Calu3 (cell line): ENCODE data around the gene STK32A. TPM values are rescaled to one million over a fixed set of nuclear protein-coding genes. Genes with fewer than 3 reads are reported as not detected.
"Not testable (repeated sequence)": the region's sequence is repeated elsewhere in the genome, so short reads cannot be mapped to it uniquely, and the experiment has no call there.

ENCODE experiments used
- BruUV-seq: library from RNA; stranded (reverse); fragments of 400-500 nt; replicated peaks from 2 replicates; lab custom pipeline; 2021; lab: Mats Ljungman, UMichigan
- CTCF ChIA-PET: fragments of 300-600 bp; sonication (Branson Sonifier 250); formaldehyde crosslinking; loops from one replicate; lab custom pipeline; 2022; ENCODE audit warnings: antibody characterized with exemption; lab: Charles Lee
- DNase-seq: peaks from one replicate; pipeline ENCODE4 v3.0.0; 2022
- H3K27ac Mint-ChIP-seq: one replicate; pipeline ENCODE4 v1.8.0; 2022; ENCODE audit warnings: mixed read lengths; ENCODE audit not compliant: unreplicated experiment
- H3K27me3 Mint-ChIP-seq: one replicate; pipeline ENCODE4 v1.8.0; 2022; ENCODE audit warnings: mixed read lengths; ENCODE audit not compliant: unreplicated experiment
- H3K36me3 Mint-ChIP-seq: one replicate; pipeline ENCODE4 v1.8.0; 2022; ENCODE audit warnings: mild to moderate bottlenecking, moderate library complexity, mixed read lengths; ENCODE audit not compliant: insufficient read depth, unreplicated experiment
- H3K4me1 Mint-ChIP-seq: one replicate; pipeline ENCODE4 v1.8.0; 2022; ENCODE audit warnings: mild to moderate bottlenecking, low read depth, mixed read lengths; ENCODE audit not compliant: unreplicated experiment
- H3K4me3 Mint-ChIP-seq: one replicate; pipeline ENCODE4 v1.8.0; 2022; ENCODE audit warnings: mild to moderate bottlenecking, low read depth, moderate library complexity, mixed read lengths; ENCODE audit not compliant: unreplicated experiment
- H3K9me3 Mint-ChIP-seq: one replicate; pipeline ENCODE4 v1.8.0; 2022; ENCODE audit warnings: low read depth, mixed read lengths; ENCODE audit not compliant: unreplicated experiment
- CTCF ChIP-seq: fragments of 200-600 bp; IDR thresholded peaks from one replicate; pipeline ENCODE4 v1.8.0; 2022; ENCODE audit warnings: antibody characterized with exemption; ENCODE audit not compliant: unreplicated experiment
- intact Hi-C: fragments of 100-400 bp; cut with micrococcal nuclease; formaldehyde crosslinking; loops from one replicate; pipeline ENCODE4 v1.10.0; 2022; ENCODE audit not compliant: unreplicated experiment
- total RNA-seq: library from RNA; stranded (reverse); gene quantifications from 2 replicates; pipeline ENCODE4 v1.2.3, GENCODE V29; 2022

The STK32A gene
- total RNA-seq, 1 experiment from 2014 or later = 32.5 TPM

GRCh38 chr5:147234239-147234824 is 494 bp upstream of the STK32A start:
- DNase-seq = no peak
- H3K4me1 Mint-ChIP-seq = peaks cover 28% of the 10 kb centered on the region
- no peaks in the 10 kb centered on the region for H3K27me3 Mint-ChIP-seq
- H3K27ac Mint-ChIP-seq = peak overlapping the region; percentile 72
- no peak for TF ChIP-seq CTCF
- CTCF ChIA-PET = interaction anchor here (0.6 to 2.9 kb wide), 7 partner anchors 10 to 1085 kb away, joined by 3 to 35 read pairs (median 4); no protein-coding TSS in a partner anchor
- intact Hi-C loops = loop anchor here (1.0 to 2.0 kb wide), 2 partner anchors 70 to 134 kb away; no protein-coding TSS in a partner anchor
- BruUV-seq = no TSS peak
- H3K36me3 Mint-ChIP-seq = peaks cover 21% of the 10 kb centered on the region
- H3K4me3 Mint-ChIP-seq = peak overlapping the region; percentile 89
- H3K9me3 Mint-ChIP-seq = no peaks in the 10 kb centered on the region

- no peak overlapping the region for H3K27ac Mint-ChIP-seq
- H3K4me3 Mint-ChIP-seq = no peak overlapping the region
- intact Hi-C loops = no loop called here
- no TSS peak for BruUV-seq
- no peak for DNase-seq
- no peaks in the 10 kb centered on the region for H3K9me3 Mint-ChIP-seq
- CTCF ChIA-PET = interaction anchor here (1.6 kb wide), 1 partner anchor 129 kb away, joined by 4 read pairs; no protein-coding TSS in a partner anchor
- no peak for TF ChIP-seq CTCF
- H3K36me3 Mint-ChIP-seq = peaks cover 3% of the 10 kb centered on the region
- H3K4me1 Mint-ChIP-seq = peaks cover 32% of the 10 kb centered on the region
- H3K27me3 Mint-ChIP-seq = no peaks in the 10 kb centered on the region
Measured at GRCh38 chr5:147240266-147240985, 5.6 kb downstream of the STK32A start.

GRCh38 chr5:147243238-147243637 is 8.4 kb downstream of the STK32A start:
- H3K4me3 Mint-ChIP-seq, DNase-seq, intact Hi-C loops, BruUV-seq, CTCF ChIA-PET, H3K36me3 Mint-ChIP-seq, H3K27ac Mint-ChIP-seq, H3K27me3 Mint-ChIP-seq, H3K9me3 Mint-ChIP-seq: not testable (repeated sequence)
- peaks cover 11% of the 10 kb centered on the region for H3K4me1 Mint-ChIP-seq

GRCh38 chr5:147245381-147246165 is 10.7 kb downstream of the STK32A start:
- Mint-ChIP-seq H3K9me3 (peaks cover 4% of the 10 kb centered on the region), H3K36me3 (no peaks in the 10 kb centered on the region), H3K4me1 (peaks cover 11% of the 10 kb centered on the region), H3K4me3 (no peak overlapping the region), H3K27ac (no peak overlapping the region), H3K27me3 (no peaks in the 10 kb centered on the region)
- intact Hi-C loops = no loop called here
- no TSS peak for BruUV-seq
- CTCF ChIA-PET = interaction anchor here (0.6 kb wide), 1 partner anchor 1396 kb away, joined by 3 read pairs; no protein-coding TSS in a partner anchor
- no peak for DNase-seq
- no peak for TF ChIP-seq CTCF
